Dedifferentiated amniotic fluid mesenchymal stem cell (primary cell): Measurements from ENCODE around the gene CAMK2G.
"Not testable (repeated sequence)": the region's sequence is repeated elsewhere in the genome, so short reads cannot be mapped to it uniquely, and the experiment has no call there.

Experiments
- DNase-seq: peaks from one replicate; pipeline ENCODE4 v3.0.0-alpha.2; 2016; ENCODE audit errors: extremely low spot score

Gene CAMK2G

GRCh38 chr10:73812657-73813056 is 61.7 kb downstream of the CAMK2G start:
- DNase-seq, result no peak

- no peak for DNase-seq
Measured at GRCh38 chr10:73810735-73811465, 63.5 kb downstream of the CAMK2G start.

- DNase-seq, result no peak
Measured at GRCh38 chr10:73810358-73810734, 64.0 kb downstream of the CAMK2G start.

- DNase-seq, result no peak
Measured at GRCh38 chr10:73809061-73809818, 65.1 kb downstream of the CAMK2G start.

GRCh38 chr10:73808021-73808815 is 66.1 kb downstream of the CAMK2G start:
- no peak for DNase-seq

GRCh38 chr10:73807471-73807870 is 66.9 kb downstream of the CAMK2G start:
- no peak for DNase-seq

- no peak for DNase-seq
Measured at GRCh38 chr10:73806176-73806950, 68.0 kb downstream of the CAMK2G start.

- no peak for DNase-seq
Measured at GRCh38 chr10:73803680-73804286, 70.6 kb downstream of the CAMK2G start.

- DNase-seq, result no peak
Measured at GRCh38 chr10:73802276-73802991, 71.9 kb downstream of the CAMK2G start.

GRCh38 chr10:73801253-73801590 is 73.1 kb downstream of the CAMK2G start:
- no peak for DNase-seq

GRCh38 chr10:73800560-73801252 is 73.6 kb downstream of the CAMK2G start:
- no peak for DNase-seq

GRCh38 chr10:73799899-73800559 is 74.3 kb downstream of the CAMK2G start:
- DNase-seq, result no peak

GRCh38 chr10:73798927-73799560 is 75.3 kb downstream of the CAMK2G start:
- no peak for DNase-seq

GRCh38 chr10:73798087-73798486 is 76.3 kb downstream of the CAMK2G start:
- no peak for DNase-seq

GRCh38 chr10:73797324-73798025 is 76.9 kb downstream of the CAMK2G start:
- no peak for DNase-seq

- no peak for DNase-seq
Measured at GRCh38 chr10:73796766-73797165, 77.6 kb downstream of the CAMK2G start.

GRCh38 chr10:73796035-73796434 is 78.3 kb downstream of the CAMK2G start:
- DNase-seq, result not testable (repeated sequence)

GRCh38 chr10:73795491-73795890 is 78.9 kb downstream of the CAMK2G start:
- not testable (repeated sequence) for DNase-seq
